Right atrium auricular region (tissue), 2 donors: Measurements from ENCODE around the gene COPG2. TPM values are rescaled to one million over a fixed set of nuclear protein-coding genes. Genes with fewer than 3 reads are reported as not detected.
A peak's percentile ranks its signal among the peaks of the same experiment; 100 is the strongest.

Experiments used
- DNase-seq: peaks from one replicate; pipeline ENCODE4 v3.0.0-alpha.2; 2019; ENCODE audit warnings: low spot score
- H3K27ac ChIP-seq, 2 donors: fragments of 200-600 bp; sonication (generic); 1 replicate in 1 of 2; 2 replicates in 1 of 2; pipeline ENCODE4 v1.5.1; 2016 to 2019
- H3K27me3 ChIP-seq, 2 donors: fragments of 200-600 bp; sonication (generic); one replicate each; pipeline versions ENCODE4 v1.5.1 to v1.6.0; 2017 to 2019
- H3K36me3 ChIP-seq: fragments of 200-600 bp; sonication (generic); one replicate; pipeline ENCODE4 v1.5.1; 2016
- H3K4me1 ChIP-seq, 2 donors: fragments of 200-600 bp; sonication (generic); one replicate each; pipeline versions ENCODE4 v1.5.1 to v1.6.0; 2017 to 2019
- H3K4me3 ChIP-seq, 2 donors: fragments of 200-600 bp; sonication (generic); 1 replicate in 1 of 2; 2 replicates in 1 of 2; pipeline ENCODE4 v1.5.1; 2017 to 2019; ENCODE audit warnings: mild to moderate bottlenecking in 1 of 2, moderate library complexity in 1 of 2
- H3K9me3 ChIP-seq, 2 donors: fragments of 200-600 bp; sonication (generic); one replicate each; pipeline ENCODE4 v1.5.1; 2019
- total RNA-seq, 2 donors: library from RNA; depleted of rRNA; stranded (reverse); fragments of >200 nt; gene quantifications; one replicate each; pipeline ENCODE4 v1.1.0, GENCODE V29; 2016
- TF ChIP-seq, protein P1 (sequence below), 2 donors: fragments of 200-600 bp; sonication (generic); IDR thresholded peaks; one replicate each; pipeline ENCODE4 v1.5.1; 2019; ENCODE audit warnings: antibody characterized with exemption in 2 of 2

Gene COPG2
- total RNA-seq, 2 donors from 2014 or later = 13.1 to 19.3 TPM

DNA sequence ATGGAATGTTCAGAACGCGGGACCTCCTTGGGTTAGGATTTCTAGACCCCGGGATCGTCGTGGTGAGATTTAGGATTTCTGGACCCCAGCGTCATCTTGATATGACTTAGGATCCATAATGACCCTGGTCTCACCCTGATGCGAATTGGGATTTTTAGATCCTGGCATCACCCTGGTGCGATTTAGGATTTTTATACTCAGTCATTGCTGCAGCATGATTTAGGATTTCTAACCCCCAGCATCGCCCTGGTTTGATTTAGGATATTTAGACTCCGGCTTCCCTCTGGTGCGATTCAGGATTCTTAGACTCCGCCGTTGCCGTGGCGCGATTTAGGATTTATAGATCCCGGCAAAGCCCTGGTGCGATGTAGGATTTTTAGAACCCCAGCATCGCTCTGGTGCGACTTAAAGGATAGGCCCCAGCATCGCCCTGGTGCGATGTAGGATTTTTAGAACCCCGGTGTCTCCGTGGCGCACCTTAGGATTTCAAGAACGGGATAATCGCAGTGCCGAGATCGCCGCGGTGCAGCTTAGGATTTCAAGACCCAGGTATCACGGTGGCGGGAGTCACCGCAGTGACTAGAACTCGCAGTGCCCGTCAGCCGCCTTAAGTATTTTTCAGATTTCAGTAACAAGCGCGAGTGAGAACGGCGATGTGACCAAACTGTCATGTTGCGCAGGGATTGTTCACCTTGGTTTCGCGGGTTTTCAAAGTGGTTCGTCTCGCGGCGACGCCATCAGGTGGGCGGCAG, 175.8 kb downstream of the COPG2 start:
- Histone ChIP-seq H3K27me3 (no peaks in the 10 kb centered on the region), H3K4me1 (peaks cover 0 to 6% of the 10 kb centered on the region in 2 donors), H3K36me3 (no peaks in the 10 kb centered on the region), H3K9me3 (no peaks in the 10 kb centered on the region), H3K27ac (no peak overlapping the region), H3K4me3 (peak overlapping the region; percentile 26 to 50)
- DNase-seq = no peak
- TF ChIP-seq, protein P1, sequence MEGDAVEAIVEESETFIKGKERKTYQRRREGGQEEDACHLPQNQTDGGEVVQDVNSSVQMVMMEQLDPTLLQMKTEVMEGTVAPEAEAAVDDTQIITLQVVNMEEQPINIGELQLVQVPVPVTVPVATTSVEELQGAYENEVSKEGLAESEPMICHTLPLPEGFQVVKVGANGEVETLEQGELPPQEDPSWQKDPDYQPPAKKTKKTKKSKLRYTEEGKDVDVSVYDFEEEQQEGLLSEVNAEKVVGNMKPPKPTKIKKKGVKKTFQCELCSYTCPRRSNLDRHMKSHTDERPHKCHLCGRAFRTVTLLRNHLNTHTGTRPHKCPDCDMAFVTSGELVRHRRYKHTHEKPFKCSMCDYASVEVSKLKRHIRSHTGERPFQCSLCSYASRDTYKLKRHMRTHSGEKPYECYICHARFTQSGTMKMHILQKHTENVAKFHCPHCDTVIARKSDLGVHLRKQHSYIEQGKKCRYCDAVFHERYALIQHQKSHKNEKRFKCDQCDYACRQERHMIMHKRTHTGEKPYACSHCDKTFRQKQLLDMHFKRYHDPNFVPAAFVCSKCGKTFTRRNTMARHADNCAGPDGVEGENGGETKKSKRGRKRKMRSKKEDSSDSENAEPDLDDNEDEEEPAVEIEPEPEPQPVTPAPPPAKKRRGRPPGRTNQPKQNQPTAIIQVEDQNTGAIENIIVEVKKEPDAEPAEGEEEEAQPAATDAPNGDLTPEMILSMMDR (IDR thresholded peaks at IDR 0.05) = no peak

- Histone ChIP-seq H3K4me1 (peaks cover 0 to 6% of the 10 kb centered on the region in 2 donors), H3K4me3 (peak within 1 kb of the TSS; percentile 26 to 50), H3K27me3 (no peaks in the 10 kb centered on the region), H3K36me3 (no peaks in the 10 kb centered on the region), H3K9me3 (no peaks in the 10 kb centered on the region), H3K27ac (no peak within 1 kb of the TSS)
- TF ChIP-seq, protein P1 (IDR thresholded peaks at IDR 0.05) = no peak
- DNase-seq = no peak
Observed at GRCh38 chr7:130491841-130492522, 176.6 kb downstream of the COPG2 start, which contains the start of gene MEST. TSS of gene MEST (plus strand) at chr7:130492085. CDS start at chr7:130492314, 229 bp downstream.

GRCh38 chr7:130490888-130491804, 177.4 kb downstream of the COPG2 start:
- TF ChIP-seq, protein P1 (IDR thresholded peaks at IDR 0.05) = peak; percentile 23 to 67
- H3K4me1 ChIP-seq = peaks cover 0 to 13% of the 10 kb centered on the region in 2 donors
- H3K27ac ChIP-seq = no peak overlapping the region
- DNase-seq = no peak
- H3K36me3 ChIP-seq = no peaks in the 10 kb centered on the region
- H3K9me3 ChIP-seq = no peaks in the 10 kb centered on the region
- H3K27me3 ChIP-seq = peaks cover 0 to 2% of the 10 kb centered on the region in 2 donors
- H3K4me3 ChIP-seq = peak overlapping the region; percentile 26 to 50

DNA sequence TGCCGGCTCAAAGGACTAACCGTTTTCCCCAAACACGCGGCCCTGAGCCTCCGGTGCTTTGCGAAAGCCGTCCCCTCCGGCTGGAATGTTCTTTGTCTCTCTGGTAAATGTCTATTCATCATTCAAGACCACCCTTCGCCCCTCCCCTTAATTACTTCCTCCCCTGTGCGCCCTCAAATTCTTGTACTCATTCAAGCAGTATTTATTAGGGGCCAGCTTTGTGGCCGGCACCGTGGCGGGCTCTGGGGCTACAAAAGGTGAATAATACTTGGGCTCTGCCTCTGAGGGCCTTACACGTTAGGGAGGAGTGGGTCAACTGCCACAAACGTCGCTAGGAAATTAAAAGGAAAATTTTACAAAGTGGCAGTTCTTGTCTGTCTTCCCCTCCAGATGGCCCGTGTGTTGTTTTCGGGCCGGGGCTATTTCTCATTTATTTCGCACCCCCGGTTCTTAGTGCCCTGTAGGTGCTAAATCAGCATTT, 178.2 kb downstream of the COPG2 start:
- peaks cover 0 to 15% of the 10 kb centered on the region in 2 donors for H3K4me1 ChIP-seq
- H3K4me3 ChIP-seq = peak overlapping the region in 1 of 2 donors; percentile 50
- H3K9me3 ChIP-seq = no peaks in the 10 kb centered on the region
- TF ChIP-seq, protein P1 (IDR thresholded peaks at IDR 0.05) = no peak
- H3K36me3 ChIP-seq = no peaks in the 10 kb centered on the region
- peaks cover 0 to 4% of the 10 kb centered on the region in 2 donors for H3K27me3 ChIP-seq
- no peak overlapping the region for H3K27ac ChIP-seq
- no peak for DNase-seq
